NCI-H2196 treated with DMSO at 0.1 percent for 48 hours (cell line): ENCODE results near the gene DHRS2.
A peak's percentile ranks its signal among the peaks of the same experiment; 100 is the strongest.
"Not testable (repeated sequence)": the region's sequence is repeated elsewhere in the genome, so short reads cannot be mapped to it uniquely, and the experiment has no call there.

Source experiments
- DNase-seq: peaks from one replicate; lab custom pipeline; 2025; ENCODE audit not compliant: unreplicated experiment; lab: John Stamatoyannopoulos, UW

Gene DHRS2

DNA sequence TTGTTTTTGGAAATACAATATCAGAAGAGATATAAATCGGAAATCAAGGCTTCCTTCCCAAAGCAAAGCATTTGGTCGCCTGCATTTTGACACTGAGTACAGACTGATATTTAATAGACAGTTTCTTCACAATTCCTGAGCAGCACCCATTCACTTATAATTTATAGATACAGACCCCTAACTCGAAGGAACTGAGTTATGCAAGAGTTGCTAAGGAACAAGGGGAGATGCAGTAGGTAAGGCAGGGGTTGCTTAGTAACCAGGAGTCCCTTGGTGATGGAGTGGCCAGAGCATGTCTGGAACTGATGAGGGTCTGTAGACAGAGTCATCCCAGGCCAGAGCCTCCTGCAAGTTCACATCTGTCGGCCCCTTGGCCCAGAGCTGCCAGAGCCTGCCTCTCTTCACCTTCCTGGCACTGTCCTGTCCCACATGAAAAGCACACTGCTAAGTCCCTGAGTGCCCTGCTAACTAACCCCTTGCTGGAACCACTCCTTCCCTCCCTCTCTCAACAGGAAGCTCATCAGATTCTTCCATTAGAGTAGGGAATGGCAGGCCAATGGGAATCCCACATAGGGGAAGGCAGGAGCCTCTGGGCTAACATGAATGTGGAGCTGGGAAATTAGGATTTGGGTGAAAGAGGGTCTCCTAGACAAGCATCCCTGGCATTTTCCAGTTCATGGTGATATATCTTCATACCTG lies 3.6 kb upstream of the DHRS2 start:
- DNase-seq, result no peak

DNA sequence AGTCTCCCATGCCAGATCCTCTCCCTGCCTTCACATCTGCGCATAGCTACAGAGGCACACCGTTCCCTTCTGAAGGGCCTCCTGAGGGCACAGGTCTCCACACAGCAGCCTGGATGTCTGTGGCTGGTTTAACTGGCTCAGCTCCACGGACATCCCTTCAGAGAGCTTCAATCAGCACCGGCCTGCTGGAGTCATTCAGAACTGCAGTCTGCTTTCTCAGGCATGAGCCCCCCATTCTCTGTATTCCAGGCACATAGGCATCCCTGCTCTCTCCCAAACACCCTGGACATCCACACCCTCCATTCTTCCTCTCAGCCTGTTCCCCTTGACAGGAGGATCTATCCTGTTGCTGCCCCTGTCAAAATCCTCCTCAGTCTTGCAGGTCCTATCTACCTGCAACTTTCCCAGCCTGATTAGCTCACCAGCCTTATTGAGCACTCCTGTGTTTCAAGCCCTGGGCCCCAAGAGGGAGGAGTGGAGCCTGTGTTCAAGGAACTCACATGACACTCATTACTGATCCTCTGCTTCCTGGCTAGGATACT lies 2.9 kb upstream of the DHRS2 start:
- no peak for DNase-seq

DNA sequence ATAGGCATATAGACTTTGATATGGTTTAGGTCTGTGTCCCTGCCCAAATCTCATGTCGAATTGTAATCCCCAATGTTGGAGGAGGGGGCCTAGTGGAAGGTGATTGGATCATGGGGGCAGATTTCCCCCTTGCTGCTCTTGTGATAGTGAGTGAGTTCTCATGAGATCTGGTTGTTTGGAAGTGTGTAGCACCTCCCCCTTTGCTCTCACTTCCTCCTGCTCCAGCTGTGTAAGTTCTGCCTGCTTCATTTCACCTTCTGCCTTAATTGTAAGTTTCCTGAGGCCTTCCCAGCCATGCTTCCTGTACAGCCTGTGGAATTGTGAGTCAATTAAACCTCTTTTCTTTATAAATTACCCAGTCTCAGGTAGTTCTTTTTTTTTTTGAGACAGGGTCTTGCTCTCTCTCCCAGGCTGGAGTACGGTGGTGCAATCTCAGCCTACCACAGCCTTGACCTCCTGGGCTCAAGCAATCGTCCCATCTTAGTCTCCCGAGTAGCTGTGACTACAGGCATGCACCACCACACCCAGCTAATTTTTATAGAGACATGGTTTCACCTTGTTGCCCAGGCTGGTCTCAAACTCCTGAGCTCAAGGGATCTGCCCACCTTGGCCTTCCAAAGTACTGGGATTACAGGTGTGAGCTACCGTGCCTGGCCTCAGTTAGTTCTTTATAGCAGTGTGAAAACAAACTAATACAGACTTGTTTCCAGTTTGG lies 1.3 kb upstream of the DHRS2 start:
- not testable (repeated sequence) for DNase-seq

DNA sequence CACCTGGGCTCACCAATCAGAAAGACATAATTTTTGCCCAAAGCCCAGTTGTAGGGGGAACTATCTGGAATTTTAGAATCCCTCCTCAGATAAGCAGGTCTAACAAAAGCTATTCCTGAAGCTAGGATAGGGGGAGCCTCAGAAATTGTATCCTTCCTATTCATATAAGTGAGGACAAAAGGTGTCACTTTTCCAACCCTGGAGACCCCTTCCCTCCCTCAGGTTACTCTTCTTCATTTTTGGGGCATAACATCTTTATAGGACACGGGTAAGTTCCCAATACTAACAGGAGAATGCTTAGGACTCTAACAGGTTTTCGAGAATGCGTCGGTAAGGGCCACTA lies 1.1 kb downstream of the DHRS2 start:
- not testable (repeated sequence) for DNase-seq

DNA sequence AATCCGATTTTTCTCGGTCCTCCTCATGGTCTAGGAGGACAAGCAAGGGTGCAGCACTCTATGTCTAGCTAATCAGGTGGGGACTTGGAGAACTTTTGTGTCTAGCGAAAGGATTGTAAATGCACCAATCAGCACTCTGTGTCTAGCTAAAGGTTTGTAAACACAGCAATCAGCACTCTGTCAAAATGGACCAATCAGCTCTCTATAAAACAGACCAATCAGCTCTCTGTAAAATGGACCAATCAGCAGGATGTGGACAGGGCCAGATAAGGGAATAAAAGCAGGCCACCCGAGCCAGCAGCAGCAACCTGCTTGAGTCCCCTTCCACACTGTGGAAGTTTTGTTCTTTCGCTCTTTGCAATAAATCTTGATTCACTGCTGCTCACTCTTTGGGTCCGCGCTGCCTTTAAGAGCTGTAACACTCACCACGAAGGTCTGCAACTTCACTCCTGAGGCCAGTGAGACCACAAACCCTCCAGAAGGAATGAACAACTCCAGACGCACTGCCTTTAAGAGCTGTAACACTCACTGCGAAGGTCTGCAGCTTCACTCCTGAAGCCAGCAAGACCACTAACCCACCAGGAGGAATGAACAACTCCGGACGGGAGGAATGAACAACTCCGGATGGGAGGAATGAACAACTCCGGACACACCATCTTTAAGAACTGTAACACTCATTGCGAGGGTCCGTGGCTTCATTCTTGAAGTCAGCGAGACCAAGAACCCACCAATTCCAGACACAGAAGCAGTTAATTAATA lies 1.7 kb downstream of the DHRS2 start:
- DNase-seq, result not testable (repeated sequence)

DNA sequence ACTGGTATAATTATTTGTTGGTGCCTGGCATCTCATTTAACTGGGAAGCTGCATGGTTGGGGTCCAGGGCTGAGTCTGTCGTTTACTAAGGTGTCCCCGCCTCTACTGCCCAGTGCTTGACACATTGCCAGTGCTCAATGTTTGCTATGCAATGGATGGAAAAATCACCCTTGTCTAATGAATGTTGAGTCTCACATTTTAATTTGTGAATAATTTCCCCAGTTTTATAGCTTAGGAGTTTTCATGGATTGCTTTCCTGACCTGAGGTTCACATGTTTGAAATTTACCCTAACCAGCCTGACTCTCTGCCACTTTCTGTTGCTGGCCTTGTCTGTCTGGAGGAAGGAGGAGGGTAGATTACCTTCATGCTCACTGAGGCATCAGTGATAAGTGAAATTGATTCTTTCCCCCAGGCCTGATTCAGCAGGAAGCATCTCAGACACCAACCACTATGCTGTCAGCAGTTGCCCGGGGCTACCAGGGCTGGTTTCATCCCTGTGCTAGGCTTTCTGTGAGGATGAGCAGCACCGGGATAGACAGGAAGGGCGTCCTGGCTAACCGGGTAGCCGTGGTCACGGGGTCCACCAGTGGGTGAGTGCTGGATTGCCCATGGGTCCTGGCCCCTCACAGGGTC lies 2.4 kb downstream of the DHRS2 start:
- no peak for DNase-seq

DNA sequence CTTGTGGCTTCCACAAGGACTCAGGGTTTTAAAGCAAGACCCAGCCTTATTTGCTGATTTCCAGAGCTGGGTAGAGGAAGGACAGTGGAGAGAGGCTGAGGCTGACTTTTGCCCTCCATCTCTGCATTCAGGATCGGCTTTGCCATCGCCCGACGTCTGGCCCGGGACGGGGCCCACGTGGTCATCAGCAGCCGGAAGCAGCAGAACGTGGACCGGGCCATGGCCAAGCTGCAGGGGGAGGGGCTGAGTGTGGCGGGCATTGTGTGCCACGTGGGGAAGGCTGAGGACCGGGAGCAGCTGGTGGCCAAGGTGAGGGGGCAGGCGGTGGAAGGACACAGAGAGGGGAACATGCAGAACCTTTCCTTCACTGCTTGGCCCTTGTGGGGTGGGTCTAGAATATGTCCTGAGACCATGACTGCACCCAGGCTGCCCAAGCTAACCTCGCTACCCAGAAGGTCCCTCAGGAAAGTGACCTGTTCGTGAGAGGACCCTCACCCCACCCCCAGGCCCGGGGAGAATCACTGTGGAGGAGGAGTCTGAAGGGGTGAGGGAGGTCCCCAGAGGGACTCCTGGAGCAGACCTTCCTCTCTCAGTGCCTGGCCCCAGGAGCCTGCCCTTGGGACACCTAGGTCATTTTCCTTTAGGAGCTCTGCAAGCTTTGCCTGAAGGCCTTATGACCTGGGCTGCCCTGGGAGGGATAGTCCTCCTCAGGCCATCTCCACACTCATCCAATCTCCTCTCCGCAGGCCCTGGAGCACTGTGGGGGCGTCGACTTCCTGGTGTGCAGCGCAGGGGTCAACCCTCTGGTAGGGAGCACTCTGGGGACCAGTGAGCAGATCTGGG lies 3.1 kb downstream of the DHRS2 start:
- DNase-seq, result no peak

DNA sequence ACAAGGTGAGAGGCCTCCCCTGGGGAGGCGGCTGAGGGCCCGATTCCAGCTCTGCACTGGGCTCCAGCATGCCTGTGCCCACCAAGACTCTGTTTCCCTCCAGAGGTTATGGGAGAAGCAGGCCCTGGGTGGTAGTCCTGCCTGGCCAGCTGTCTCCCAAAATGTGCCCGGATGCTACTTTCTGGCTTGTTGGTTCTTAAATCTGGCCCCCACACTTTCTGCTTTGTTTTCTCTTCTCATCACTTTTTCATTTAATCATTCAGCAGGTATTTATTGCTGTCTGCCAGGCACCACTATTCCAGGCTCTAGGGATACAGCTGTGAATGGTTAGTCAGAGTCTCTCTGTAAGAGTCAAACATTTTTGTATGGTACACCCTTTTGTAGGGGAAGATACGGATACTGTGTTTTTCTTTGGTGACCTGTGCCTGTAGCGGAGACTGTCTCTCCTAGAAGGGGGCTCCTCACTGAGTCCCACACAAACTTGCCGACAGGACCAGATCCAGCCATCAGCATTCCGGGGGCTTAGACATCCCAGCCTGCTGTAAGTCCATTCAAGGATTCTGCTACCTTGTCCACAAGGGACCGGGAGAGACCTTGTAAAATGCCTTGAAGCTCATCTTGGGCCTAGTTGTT lies 3.8 kb downstream of the DHRS2 start:
- DNase-seq, result no peak

DNA sequence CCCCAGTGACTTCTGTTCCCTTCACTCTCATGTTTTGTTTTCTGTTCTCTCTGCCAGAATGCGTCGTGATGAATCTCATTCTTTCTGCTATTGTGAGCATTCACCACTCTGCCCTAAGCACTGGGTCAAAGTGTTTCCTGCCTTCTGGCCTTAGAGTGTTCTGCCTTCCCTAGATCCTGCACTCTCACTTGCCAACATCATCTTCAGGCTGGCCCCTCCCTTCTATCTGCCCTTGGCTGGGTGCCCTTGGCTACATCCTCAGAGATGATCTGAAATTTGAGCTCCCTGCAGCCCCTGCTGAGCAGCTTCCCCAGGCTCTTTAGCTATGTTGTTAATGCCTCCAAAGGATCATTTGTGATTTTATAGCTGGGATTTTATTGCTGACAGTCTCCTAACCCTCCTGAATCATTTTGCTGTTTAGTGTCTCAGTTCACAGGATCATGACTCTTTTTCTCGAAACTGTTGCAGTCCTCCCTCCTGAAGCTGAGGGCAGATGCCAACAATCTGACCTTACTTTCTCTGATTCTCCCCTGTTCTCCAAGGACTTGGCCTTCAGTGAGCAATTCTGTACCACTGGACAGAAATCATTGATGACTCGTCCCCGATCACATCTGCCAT lies 4.5 kb downstream of the DHRS2 start:
- peak; percentile 87 for DNase-seq

DNA sequence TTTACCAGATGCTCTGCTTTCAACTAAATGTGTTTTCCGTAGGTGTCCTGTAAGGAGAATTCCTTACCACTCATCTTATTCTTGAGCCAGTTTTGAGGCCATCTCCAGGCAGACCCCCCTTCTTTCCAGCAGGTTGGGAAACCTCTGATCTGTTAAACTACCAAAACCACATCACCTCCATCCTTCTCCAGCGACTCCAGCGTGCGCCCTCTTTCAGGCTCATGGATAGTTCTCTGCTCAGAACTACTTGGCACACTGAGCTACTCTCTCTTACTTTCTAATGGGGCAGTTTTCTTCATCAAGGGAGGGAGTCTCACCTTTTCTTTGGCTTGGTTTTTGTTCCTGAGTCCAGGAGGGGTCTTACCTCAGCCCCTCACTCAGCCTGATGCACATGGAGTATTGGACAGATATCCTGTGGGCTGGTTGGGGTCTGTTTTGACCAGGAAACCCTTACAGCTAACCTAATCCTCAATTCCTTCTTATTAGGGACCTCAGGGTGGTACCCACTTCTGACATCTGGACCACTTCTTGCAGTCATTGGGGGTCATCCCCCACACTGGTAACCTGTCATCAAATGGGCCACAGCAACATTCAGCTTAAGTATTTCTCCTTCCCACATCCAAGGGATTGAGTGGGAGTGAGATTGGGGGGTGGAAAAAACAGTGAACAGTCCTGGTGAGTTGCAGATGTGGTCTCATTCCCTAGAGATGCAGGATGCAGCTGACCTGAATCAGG lies 5.2 kb downstream of the DHRS2 start:
- DNase-seq, result no peak

DNA sequence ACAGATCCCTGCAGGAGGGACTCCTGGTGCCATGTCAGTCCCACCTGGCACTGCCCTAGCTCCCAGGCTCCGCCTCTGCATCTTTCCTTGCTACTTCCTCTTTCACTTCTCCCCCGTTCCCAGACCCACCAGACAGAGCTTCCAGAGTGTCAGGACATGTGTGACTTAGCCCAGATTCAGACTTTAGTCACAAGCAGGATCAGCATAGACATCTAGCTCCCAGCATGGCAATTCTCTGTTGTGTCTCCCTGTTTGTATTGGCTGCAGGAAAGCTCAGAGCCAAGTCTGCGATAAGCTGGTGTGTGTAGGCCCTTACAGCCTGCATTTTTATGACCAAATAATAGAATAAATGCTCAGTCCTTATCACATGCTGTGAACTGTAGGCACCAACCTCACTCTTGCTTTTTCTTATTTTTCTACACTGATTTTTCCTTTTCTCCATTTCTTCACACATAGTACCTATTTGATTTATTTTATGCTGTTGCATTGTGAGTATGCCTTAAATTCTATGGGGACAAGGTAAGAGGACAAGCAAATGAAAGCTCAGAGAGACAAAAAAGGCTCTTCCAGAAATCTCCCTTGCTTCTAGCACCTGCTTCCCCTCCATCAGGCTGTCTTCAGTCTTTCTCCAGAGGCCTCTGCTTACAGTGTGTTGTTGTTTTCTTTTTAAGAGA lies 5.9 kb downstream of the DHRS2 start:
- no peak for DNase-seq

DNA sequence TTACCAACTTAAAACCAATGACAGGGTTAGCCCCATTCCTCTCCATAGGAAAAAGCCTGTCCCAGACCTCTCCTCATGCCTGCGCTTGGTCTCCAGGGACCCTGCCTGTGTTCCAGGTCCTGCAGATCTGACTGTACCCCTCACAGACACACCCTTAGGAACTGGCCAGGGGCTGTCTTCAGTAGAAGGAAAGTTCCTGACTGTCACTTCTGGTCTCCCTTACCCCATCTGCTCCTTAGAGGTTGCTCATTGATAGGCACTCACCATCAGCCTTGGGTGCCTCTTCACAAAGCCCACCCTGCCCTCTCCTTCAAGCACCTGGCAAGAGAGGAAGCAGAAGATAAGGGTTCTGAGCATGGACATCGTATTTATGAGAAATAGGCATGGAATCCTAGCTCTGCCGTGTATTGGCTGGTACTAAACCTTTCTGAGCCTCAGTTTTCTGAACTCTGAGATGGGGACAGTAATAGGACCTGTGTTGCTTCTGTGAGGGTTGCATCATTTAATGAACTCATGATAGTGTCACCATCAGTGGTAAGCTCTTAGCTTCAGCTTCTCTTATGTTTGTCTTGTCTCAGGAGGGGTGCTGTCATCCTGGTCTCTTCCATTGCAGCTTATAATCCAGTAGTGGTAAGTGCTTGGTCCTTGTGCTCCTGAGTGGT lies 7.5 kb downstream of the DHRS2 start:
- DNase-seq, result no peak

DNA sequence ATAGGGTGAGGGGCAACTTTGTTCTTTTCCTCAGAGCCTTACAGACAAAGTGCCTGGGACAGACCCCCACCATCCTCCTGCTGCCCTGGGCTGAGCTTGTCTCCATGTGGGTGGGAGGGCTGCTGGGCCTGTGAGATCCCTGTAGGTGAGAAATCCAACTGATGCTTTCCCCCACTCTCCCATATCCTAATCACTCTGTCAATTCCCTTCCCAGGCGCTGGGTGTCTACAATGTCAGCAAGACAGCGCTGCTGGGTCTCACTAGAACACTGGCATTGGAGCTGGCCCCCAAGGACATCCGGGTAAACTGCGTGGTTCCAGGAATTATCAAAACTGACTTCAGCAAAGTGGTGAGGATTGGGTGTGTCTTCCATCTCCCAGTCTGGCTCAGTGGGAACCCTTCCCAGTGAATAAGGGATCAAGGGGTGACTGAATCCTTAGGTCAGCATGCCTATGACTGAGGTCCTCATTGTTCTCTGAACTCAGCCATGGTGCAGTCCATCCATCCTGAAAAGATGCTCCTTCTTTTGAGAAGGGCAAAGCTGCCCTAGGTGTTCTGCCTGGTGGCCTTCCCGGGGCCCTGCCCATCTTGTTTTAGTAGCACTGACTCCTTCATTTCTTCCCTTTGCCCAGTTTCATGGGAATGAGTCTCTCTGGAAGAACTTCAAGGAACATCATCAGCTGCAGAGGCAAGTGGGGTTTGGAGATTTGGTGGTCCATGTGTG lies 8.2 kb downstream of the DHRS2 start:
- no peak for DNase-seq

DNA sequence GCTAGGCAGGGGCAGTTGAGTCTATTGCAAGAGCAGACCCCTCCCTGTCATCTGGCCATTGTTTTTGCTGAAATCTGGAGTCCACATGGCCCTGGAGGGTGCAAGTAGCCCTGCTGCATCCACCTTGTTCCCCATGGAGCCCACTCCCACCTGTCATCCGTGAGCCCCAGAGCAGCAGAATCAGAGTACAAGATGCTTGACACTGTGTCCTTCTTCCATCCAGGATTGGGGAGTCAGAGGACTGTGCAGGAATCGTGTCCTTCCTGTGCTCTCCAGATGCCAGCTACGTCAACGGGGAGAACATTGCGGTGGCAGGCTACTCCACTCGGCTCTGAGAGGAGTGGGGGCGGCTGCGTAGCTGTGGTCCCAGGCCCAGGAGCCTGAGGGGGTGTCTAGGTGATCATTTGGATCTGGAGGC lies 8.8 kb downstream of the DHRS2 start:
- DNase-seq, result no peak

DNA sequence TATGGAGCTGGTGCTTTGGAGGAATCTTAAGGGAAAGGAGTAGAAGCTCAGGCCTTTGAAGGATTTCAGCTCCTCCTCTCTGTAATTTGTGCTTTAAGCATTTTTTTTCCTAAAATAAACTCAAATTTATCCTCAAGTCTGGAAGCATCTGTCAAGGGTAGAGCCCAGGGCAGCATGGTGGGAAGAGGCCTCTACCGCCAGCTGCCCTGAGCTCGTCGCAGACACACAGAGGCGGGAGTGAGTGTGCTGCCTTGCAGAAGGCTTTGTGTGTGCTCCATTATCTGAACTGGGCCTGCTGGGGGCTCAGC lies 9.3 kb downstream of the DHRS2 start:
- no peak for DNase-seq

DNA sequence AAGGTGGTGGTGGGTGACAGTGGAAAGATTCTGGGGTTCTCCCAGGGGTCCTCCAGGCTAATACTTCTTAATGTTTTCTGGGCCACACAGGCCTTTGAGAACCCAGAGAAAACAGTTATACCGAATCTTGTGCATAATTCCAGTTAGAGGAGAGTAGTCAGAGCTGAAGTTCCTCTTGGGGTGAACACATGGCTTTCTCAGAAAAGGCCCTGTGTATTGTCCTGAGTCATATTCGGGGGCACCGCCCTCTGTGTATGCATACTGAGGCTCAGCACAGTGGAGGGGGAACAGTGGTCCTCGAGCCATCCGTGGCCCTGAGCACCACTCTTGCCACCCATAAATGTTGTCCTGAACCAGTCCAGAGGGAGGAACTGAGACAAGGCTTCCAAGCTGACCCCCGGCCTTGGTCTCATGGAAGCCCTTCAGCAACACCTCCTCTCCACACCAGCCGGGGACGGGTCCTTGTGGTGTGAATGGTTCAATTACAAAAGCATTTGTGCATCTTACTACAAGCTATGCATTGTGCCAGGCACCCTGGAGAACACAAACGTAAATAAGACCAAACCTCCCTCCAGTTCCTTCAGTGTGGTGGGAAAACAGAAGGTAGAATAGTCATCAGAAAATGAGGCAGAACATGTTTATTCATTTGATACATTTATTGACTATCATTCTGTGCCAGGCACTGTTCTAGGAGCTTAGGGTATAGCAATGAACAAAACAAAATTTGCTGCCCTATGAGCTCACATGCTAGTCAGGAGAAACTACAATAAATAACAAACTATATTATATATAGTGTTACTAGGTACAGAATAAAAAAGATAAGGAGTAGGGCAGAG lies 9.9 kb downstream of the DHRS2 start:
- DNase-seq, result no peak
